ENCODE data around the gene TENM3. TPM values are rescaled to one million over a fixed set of nuclear protein-coding genes. Genes with fewer than 3 reads are reported as not detected.

Gene TENM3
- total RNA-seq, 3 donors from 2014 or later = 0.58 to 19.2 (median 0.70) TPM

GRCh38 chr4:182789529-182789928, 546.3 kb downstream of the TENM3 start:
- no peak for TF ChIP-seq CTCF (IDR thresholded peaks at IDR 0.05)
- intact Hi-C loops (cut with DNase I, micrococcal nuclease) = no loop called here
- DNase-seq (no peak), ATAC-seq (no peak)
- no peak overlapping the region for H3K4me3 ChIP-seq
- H3K4me1 ChIP-seq (ENCODE audit: low read depth) = no peaks in the 10 kb centered on the region
- no peaks in the 10 kb centered on the region for H3K36me3 ChIP-seq (ENCODE audit: low read depth)
- H3K9me3 ChIP-seq = no peaks in the 10 kb centered on the region

GRCh38 chr4:182795446-182796238, 552.4 kb downstream of the TENM3 start:
- no peaks in the 10 kb centered on the region for H3K9me3 ChIP-seq
- H3K4me1 ChIP-seq (ENCODE audit: low read depth) = no peaks in the 10 kb centered on the region
- DNase-seq (no peak), ATAC-seq (no peak)
- H3K4me3 ChIP-seq = no peak overlapping the region
- no peaks in the 10 kb centered on the region for H3K36me3 ChIP-seq (ENCODE audit: low read depth)
- no peak for TF ChIP-seq CTCF (IDR thresholded peaks at IDR 0.05)
- intact Hi-C loops (cut with DNase I, micrococcal nuclease) = no loop called here

- ATAC-seq (no peak), DNase-seq (no peak)
- no peak for TF ChIP-seq CTCF (IDR thresholded peaks at IDR 0.05)
- Histone ChIP-seq H3K9me3 (no peaks in the 10 kb centered on the region), H3K36me3 (ENCODE audit: low read depth) (no peaks in the 10 kb centered on the region), H3K4me1 (ENCODE audit: low read depth) (no peaks in the 10 kb centered on the region), H3K4me3 (no peak overlapping the region)
- intact Hi-C loops (cut with DNase I, micrococcal nuclease) = loop anchor here in 1 of 2 donors (10.0 kb wide), 1 partner anchor 325 kb away; no protein-coding TSS in a partner anchor
Measured at GRCh38 chr4:182799515-182800215, 556.5 kb downstream of the TENM3 start.

- TF ChIP-seq CTCF (IDR thresholded peaks at IDR 0.05) = no peak
- ATAC-seq = no peak
- no peak overlapping the region for H3K4me3 ChIP-seq
- intact Hi-C loops (cut with DNase I, micrococcal nuclease) = loop anchor here in 1 of 2 donors (10.0 kb wide), 1 partner anchor 325 kb away; no protein-coding TSS in a partner anchor
- no peaks in the 10 kb centered on the region for H3K4me1 ChIP-seq (ENCODE audit: low read depth)
- H3K9me3 ChIP-seq = no peaks in the 10 kb centered on the region
- DNase-seq = no peak
- no peaks in the 10 kb centered on the region for H3K36me3 ChIP-seq (ENCODE audit: low read depth)
Measured at GRCh38 chr4:182800216-182800515, 557.0 kb downstream of the TENM3 start.

- Histone ChIP-seq H3K4me1 (ENCODE audit: low read depth) (no peaks in the 10 kb centered on the region), H3K36me3 (ENCODE audit: low read depth) (no peaks in the 10 kb centered on the region), H3K4me3 (no peak overlapping the region), H3K9me3 (no peaks in the 10 kb centered on the region)
- ATAC-seq (no peak), DNase-seq (no peak)
- intact Hi-C loops (cut with DNase I, micrococcal nuclease) = loop anchor here in 1 of 2 donors (10.0 kb wide), 1 partner anchor 327 kb away; no protein-coding TSS in a partner anchor
- TF ChIP-seq CTCF (IDR thresholded peaks at IDR 0.05) = no peak
Measured at GRCh38 chr4:182801636-182802035, 558.4 kb downstream of the TENM3 start.

All from mucosa of descending colon (tissue), 3 donors.